NCI-H187 (cell line): Measurements from ENCODE around the gene PARP1.
"Not testable (repeated sequence)": the region's sequence is repeated elsewhere in the genome, so short reads cannot be mapped to it uniquely, and the experiment has no call there.

ENCODE experiments used
- DNase-seq, 2 experiments: peaks; one replicate each; lab custom pipeline; 2025; lab: John Stamatoyannopoulos, UW

The PARP1 gene

DNA sequence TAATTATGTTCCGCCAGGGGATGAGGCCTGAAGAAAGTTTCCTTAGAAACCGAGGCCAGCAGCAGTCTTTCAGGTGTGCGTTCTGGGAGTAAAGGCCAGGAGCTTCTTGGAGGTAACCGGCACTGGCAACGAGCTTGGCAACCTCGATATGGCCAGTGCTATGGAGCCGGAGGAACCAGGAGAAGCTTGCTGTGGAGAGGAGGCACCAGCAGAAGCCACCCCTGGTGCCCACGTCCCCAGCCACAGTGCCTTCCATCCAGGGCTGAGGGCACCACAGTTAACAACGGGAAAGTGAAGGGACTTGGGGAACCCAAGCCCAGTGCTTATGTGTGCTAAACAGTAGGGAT, 57.4 kb downstream of the PARP1 start:
- DNase-seq, result no peak

DNA sequence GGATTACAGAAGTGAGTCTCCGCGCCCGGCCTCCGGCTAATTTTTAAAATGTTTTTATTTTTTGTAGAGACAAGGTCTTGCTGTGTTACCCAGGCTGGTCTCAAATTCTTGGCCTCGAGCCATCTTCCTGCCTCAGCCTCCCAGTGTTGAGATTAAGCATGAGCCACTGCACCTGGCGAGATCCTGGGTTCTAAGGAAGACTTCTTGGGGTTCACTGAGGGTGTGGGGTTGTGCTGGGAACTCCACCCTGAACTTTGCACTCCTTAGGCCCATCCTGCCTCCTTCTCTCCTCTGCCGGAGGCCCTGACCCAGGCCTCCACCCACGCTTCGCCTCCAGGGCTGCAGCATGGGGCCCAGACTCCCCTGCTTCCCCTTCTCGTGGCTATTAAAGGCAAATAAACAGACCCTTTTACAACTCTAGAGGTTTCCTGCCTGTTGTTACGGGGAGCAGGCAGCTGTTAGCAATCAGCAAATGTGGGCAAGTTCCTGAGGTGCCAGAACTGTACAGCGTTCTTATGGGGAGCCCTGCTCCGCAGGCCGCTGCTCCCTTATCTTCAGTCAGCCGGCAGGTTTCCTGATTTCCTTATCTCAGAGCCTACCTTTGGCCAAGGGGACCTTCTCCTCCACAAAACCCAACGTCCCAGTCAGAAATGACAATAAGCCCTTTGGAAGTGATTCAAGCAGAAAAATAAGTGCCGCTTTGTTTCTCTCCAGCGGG, 57.9 kb downstream of the PARP1 start:
- no peak for DNase-seq

DNA sequence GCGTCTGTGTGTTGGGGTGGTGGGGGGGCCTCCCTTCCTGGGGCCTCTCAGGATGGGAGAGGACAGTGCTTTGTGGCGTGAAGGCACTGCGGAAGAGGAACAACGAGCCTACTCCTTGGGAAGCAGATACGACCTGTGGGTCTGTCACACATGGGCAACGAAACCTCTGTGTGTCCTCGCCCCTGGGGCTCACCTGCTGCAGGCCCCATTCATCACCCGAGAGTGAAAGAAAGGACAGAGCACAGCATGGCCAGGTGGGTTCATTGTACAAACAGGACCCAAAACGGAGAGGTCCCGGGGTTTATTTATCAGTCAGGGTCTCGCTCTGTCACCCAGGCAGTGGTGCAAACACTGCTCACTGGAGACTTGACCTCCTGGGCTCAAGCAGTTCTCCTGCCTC, 58.8 kb downstream of the PARP1 start:
- DNase-seq, result no peak

GRCh38 chr1:226344441-226345259, 63.2 kb downstream of the PARP1 start:
- DNase-seq, result no peak

DNA sequence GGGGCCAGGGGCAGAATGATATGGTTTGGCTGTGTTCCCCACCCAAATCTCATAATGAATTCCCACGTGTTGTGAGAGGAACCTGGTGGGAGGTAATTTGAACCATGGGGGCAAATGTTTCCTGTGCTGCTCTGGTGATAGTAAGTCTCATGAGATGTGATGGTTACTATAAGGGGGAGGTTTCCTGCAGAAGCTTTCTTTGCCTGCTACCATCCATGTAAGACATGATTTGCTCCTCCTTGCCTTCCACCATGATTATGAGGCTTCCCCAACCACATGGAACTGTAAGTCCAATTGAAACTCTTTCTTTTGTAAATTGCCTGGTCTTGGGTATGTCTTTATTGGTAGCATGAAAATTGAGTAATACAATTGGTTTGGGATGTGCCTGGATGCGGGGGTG, 65.2 kb downstream of the PARP1 start:
- no peak for DNase-seq

GRCh38 chr1:226340111-226340510, 67.8 kb downstream of the PARP1 start:
- not testable (repeated sequence) for DNase-seq

DNA sequence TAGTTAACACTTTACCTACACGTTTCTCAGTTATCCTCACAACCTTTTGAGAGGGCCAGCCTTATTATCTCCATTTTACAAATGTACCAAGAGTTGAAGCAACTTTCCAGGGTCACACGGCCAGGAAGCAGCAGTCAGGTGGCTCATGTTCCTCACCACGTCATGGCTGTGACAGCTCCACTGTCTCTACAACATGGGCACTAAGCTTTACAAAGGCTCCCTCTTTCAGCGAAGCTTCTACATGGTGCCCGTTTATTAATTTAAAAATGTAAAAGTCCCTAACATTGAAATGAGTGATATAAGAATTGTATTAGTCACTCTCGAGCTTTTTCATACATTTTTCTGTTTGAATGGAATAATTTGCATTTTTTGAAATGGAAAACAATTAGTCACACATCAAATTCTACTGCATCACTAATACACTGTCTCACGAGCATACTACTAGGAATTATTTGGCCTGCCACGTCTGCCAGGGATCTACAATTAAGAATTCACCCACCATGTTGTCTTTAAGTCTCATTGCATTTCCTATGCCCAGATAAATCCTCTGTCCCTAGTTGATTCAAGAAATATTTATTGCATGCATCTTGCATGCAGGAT, 70.5 kb downstream of the PARP1 start:
- DNase-seq, result no peak

DNA sequence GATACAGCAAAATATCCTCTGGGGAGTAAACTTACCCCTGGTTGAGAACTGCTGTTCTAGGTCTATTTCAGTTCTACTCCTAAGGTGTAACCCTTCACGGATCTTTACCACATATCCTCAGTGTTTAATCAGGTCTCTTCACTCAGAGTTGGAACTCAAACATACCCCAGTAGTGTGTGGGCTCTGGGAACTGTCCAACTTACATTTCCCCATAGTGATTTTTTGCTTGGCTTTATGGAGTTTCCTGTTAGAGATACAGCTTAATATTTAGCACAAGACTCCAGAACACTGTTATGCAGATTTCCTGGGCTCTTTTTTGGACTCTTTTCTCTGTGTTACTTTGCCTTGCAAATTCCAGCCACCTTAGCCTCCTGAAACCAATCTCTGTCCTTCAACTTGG, 72.2 kb downstream of the PARP1 start:
- no peak for DNase-seq

DNA sequence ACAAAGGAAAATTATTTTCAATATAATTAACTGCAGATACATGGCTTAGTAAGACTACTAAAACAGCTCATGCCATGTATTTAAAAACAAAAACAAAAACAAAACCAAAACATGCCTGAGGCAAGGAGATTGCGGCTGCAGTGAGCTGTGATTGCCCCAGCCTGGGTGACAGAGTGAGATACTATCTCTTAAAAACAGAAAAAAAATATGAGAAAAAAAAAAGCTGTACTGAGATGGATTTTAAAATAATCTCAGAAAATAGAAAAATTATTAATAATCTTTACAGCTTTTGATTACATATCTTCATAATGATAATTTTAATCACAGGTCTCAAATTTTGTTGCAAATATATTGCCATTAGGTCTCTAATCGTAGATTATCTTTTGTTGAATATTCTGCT, 74.9 kb downstream of the PARP1 start:
- DNase-seq, result no peak

DNA sequence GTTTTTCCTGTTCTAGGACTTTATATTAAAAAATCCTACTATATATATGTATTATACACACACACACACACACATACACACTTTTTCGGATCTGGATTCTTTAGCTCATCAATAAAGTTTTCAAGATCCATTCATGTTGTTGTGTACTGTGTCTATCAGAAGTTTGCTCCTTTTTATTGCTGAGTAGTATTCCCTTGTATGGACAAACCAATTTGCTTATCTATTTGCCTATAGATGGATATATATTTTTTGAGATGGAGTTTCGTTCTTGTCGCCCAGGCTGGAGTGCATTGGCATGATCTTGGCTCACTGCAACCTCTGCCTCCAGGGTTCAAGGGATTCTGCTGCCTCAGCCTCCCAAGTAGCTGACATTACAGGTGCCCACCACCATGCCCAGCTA, 78.7 kb downstream of the PARP1 start:
- DNase-seq, result no peak

DNA sequence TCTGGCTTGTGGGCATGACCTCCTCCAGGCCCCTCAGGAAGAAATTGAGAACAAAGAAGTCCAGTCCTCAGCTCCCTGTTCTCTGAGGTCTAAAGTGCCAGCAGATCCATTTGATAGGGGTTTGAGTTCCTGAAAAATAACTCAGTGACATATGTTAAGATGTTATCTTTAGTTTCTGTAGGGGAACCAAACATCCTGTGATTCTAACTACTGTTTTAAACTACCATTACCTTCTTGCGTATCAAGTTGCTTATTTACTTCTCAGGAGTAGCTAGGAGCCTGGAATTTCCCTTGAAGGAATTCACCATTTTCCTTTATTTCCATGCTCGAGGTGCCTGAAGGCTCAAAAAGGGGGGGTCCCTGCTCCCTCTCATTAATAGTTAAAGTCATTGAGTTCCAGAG, 80.1 kb downstream of the PARP1 start:
- no peak for DNase-seq

DNA sequence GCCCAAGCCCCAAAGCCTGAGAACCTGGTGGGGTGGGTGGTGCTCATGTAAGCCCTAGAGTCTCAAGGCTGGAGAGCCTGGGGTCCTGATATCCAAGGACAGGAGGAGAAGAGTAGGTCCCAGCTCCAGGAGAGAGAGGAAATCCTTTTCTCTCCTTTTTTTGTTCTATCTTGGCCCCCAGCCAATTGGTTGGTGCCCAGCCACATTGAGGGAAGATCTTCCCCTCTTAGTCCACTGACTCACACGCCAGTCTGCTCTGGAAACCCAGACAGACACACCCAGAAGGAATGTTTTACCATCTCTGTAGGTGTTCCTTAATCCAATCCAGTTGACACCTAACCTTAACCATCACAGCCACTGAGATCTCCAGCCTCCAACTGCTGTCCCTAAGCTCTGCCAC, 82.7 kb downstream of the PARP1 start:
- no peak for DNase-seq

DNA sequence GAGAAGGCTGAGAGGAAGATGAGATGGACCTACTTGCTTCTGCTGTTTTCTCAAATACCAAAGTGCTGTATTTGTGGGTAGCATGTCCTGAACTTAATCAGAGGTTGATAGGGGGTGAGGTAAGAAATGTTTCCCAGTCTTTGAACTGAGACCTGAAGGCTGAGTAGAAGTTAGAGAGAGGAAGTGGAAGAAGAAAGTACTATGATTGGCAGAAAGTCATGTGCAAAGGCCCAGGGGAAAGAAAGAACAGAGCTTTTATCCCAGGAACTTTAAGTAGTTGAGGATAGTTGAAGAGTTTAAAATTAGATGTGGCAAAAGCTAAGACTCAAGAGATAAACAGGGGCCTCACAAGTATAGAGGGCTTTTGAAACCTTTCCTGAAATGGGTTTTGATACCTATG, 83.4 kb downstream of the PARP1 start:
- DNase-seq, result no peak

DNA sequence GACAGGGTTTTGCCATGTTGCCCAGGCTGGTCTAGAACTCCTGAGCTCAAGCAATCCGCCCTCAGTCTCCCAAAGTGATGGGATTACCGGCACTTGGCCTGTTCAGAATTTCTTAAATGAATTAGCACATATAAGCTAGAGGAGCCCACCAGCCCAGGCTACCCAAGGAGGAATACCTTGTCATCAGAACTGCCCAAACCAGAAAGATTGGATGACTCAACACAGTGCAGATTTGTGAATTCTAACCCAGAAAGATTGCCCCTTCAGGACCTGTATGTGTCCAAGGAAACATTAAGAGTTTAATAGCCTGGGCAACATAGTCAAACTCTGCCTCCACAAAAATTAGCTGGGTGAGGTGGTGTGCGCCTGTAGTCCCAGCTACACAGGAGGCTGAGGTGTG, 84.9 kb downstream of the PARP1 start:
- DNase-seq, result no peak

GRCh38 chr1:226320930-226321329, 87.0 kb downstream of the PARP1 start:
- DNase-seq, result no peak

GRCh38 chr1:226318471-226318870, 89.4 kb downstream of the PARP1 start:
- DNase-seq, result no peak

DNA sequence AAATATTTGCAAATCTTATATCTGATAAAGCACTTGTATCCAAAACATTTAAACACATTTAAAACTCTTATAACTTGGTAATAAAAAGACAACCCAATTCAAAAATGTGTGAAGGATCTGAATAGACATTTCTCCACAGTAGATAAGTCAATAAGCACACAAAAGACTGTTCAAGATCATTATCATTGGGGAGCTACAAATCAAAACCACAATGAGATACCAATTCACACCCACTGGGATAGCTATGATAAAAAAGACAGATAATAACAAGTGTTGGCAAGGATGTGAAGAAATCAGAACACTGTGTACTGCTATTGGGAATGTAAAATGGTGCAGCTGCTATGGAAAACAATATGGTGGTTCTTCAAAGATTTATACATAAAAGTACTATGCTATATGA, 93.8 kb downstream of the PARP1 start:
- no peak for DNase-seq

GRCh38 chr1:226312065-226312464, 95.8 kb downstream of the PARP1 start:
- no peak for DNase-seq

DNA sequence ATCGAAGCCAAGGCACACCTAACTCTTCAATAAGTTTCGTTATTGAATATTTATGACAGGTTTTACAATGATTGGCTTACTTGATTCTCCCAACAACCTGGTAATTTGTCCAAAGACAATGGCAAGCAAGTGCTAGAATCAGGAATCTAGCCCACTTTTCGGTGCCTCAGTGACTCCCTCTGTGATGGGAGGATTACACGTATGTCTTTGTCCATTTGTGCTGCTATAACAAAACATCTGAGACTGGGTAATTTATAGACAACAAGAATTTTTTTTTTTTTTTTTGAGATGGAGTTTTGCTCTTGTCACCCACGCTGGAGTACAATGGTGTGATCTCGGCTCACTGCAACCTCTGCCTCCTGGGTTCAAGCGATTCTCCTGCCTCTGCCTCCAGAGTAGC, 96.5 kb downstream of the PARP1 start:
- no peak for DNase-seq
